Progenitor cell of endocrine pancreas (in vitro differentiated cells): ENCODE results near the gene CRYBA1. TPM values are rescaled to one million over a fixed set of nuclear protein-coding genes. Genes with fewer than 3 reads are reported as not detected.
"Not testable (repeated sequence)": the region's sequence is repeated elsewhere in the genome, so short reads cannot be mapped to it uniquely, and the experiment has no call there.

Experiments used
- DNase-seq: peaks from one replicate; pipeline ENCODE4 v3.0.0; 2021; ENCODE audit warnings: low spot score; ENCODE audit not compliant: unreplicated experiment
- H3K27ac Mint-ChIP-seq: 2 replicates; pipeline ENCODE4 v1.8.0; 2021; ENCODE audit warnings: mild to moderate bottlenecking, moderate library complexity, mixed read lengths
- H3K27me3 Mint-ChIP-seq: 2 replicates; pipeline ENCODE4 v1.8.0; 2021; ENCODE audit warnings: mixed read lengths
- H3K36me3 Mint-ChIP-seq: 2 replicates; pipeline ENCODE4 v1.8.0; 2022; ENCODE audit warnings: mixed read lengths; ENCODE audit not compliant: insufficient read depth
- H3K4me1 Mint-ChIP-seq: 2 replicates; pipeline ENCODE4 v1.8.0; 2021; ENCODE audit warnings: low read depth, mixed read lengths
- H3K4me3 Mint-ChIP-seq: 2 replicates; pipeline ENCODE4 v1.8.0; 2021; ENCODE audit warnings: low read depth, mild to moderate bottlenecking, moderate library complexity, mixed read lengths
- H3K9me3 Mint-ChIP-seq: 2 replicates; pipeline ENCODE4 v1.8.0; 2021; ENCODE audit warnings: low read depth, mixed read lengths
- CTCF ChIP-seq: fragments of 200-600 bp; sonication (generic); IDR thresholded peaks from one replicate; pipeline ENCODE4 v1.5.0; 2021; ENCODE audit warnings: antibody characterized with exemption, mild to moderate bottlenecking; ENCODE audit not compliant: unreplicated experiment
- total RNA-seq: library from RNA; stranded (reverse); gene quantifications from 2 replicates; pipeline ENCODE4 v1.2.1, GENCODE V29; 2021

The CRYBA1 gene
- total RNA-seq, 1 donor from 2014 or later, result not detected

- H3K9me3 Mint-ChIP-seq, result no peaks in the 10 kb centered on the region
- H3K4me3 Mint-ChIP-seq, result no peak overlapping the region
- no peaks in the 10 kb centered on the region for H3K36me3 Mint-ChIP-seq
- DNase-seq, result no peak
- peaks cover 7% of the 10 kb centered on the region for H3K27me3 Mint-ChIP-seq
- no peak overlapping the region for H3K27ac Mint-ChIP-seq
- TF ChIP-seq CTCF, result no peak
- no peaks in the 10 kb centered on the region for H3K4me1 Mint-ChIP-seq
These were observed 21.3 kb upstream of the CRYBA1 start for GRCh38 chr17:29225396-29225795.

GRCh38 chr17:29233301-29233700, 13.4 kb upstream of the CRYBA1 start:
- Mint-ChIP-seq H3K4me1 (no peaks in the 10 kb centered on the region), H3K9me3 (no peaks in the 10 kb centered on the region), H3K4me3 (no peak overlapping the region), H3K27ac (no peak overlapping the region), H3K27me3 (peaks cover 7% of the 10 kb centered on the region), H3K36me3 (no peaks in the 10 kb centered on the region)
- no peak for DNase-seq
- no peak for TF ChIP-seq CTCF

- not testable (repeated sequence) for H3K27ac Mint-ChIP-seq, DNase-seq, H3K4me1 Mint-ChIP-seq, H3K36me3 Mint-ChIP-seq, H3K9me3 Mint-ChIP-seq, H3K4me3 Mint-ChIP-seq, H3K27me3 Mint-ChIP-seq
These were observed 11.7 kb upstream of the CRYBA1 start for GRCh38 chr17:29234972-29235371.

- H3K9me3 Mint-ChIP-seq, result no peaks in the 10 kb centered on the region
- DNase-seq, result no peak
- no peak overlapping the region for H3K4me3 Mint-ChIP-seq
- no peak overlapping the region for H3K27ac Mint-ChIP-seq
- H3K4me1 Mint-ChIP-seq, result no peaks in the 10 kb centered on the region
- TF ChIP-seq CTCF, result no peak
- no peaks in the 10 kb centered on the region for H3K27me3 Mint-ChIP-seq
- no peaks in the 10 kb centered on the region for H3K36me3 Mint-ChIP-seq
These were observed 10.8 kb upstream of the CRYBA1 start for GRCh38 chr17:29235904-29236303.

- H3K27me3 Mint-ChIP-seq, result no peaks in the 10 kb centered on the region
- no peak overlapping the region for H3K27ac Mint-ChIP-seq
- H3K4me3 Mint-ChIP-seq, result no peak overlapping the region
- H3K9me3 Mint-ChIP-seq, result no peaks in the 10 kb centered on the region
- H3K4me1 Mint-ChIP-seq, result no peaks in the 10 kb centered on the region
- no peaks in the 10 kb centered on the region for H3K36me3 Mint-ChIP-seq
- DNase-seq, result no peak
- TF ChIP-seq CTCF, result no peak
These were observed 9.1 kb upstream of the CRYBA1 start for GRCh38 chr17:29237476-29238132.

- Mint-ChIP-seq H3K4me1 (no peaks in the 10 kb centered on the region), H3K9me3 (no peaks in the 10 kb centered on the region), H3K36me3 (no peaks in the 10 kb centered on the region), H3K27me3 (no peaks in the 10 kb centered on the region), H3K27ac (no peak overlapping the region), H3K4me3 (no peak overlapping the region)
- TF ChIP-seq CTCF, result no peak
- DNase-seq, result no peak
These were observed 8.4 kb upstream of the CRYBA1 start for GRCh38 chr17:29238133-29238850.
